ENCODE measurements around the gene OTOA.
"Not testable (repeated sequence)": the region's sequence is repeated elsewhere in the genome, so short reads cannot be mapped to it uniquely, and the experiment has no call there.

GRCh38 chr16:21768810-21769209, 105.0 kb downstream of the OTOA start:
- not testable (repeated sequence) for TF ChIP-seq CTCF (IDR thresholded peaks at IDR 0.05; ENCODE audit: extremely low read depth in 1 of 2, insufficient read depth in 1 of 2, low read depth in 1 of 2, low read length in 2 of 2); POLR2A (IDR thresholded peaks at IDR 0.05; ENCODE audit: low read depth, low read length); POLR2AphosphoS5 (IDR thresholded peaks at IDR 0.05; ENCODE audit: insufficient read depth, low read depth, low read length); MAX (IDR thresholded peaks at IDR 0.05; ENCODE audit: insufficient read depth, insufficient read length); EZH2 (IDR thresholded peaks at IDR 0.05; ENCODE audit: borderline replicate concordance, low read depth, low read length, severe bottlenecking); FOS (IDR thresholded peaks at IDR 0.05; ENCODE audit: borderline replicate concordance, insufficient read depth, low read length); MYC (IDR thresholded peaks at IDR 0.05; ENCODE audit: low read depth, low read length); JUN (IDR thresholded peaks at IDR 0.05; ENCODE audit: borderline replicate concordance, insufficient read depth, insufficient read length, low read depth)

All from endothelial cell of umbilical vein (primary cell).